HepG2 (cell line): ENCODE data around the gene TSGA10. TPM values are rescaled to one million over a fixed set of nuclear protein-coding genes. Genes with fewer than 3 reads are reported as not detected.

Source experiments
- EP300 ChIP-seq, 3 experiments: sonication (generic) in 1 of 3; formaldehyde crosslinking in 1 of 3; IDR thresholded peaks; 2 replicates each; pipeline versions ENCODE4 v1.5.1 to v1.6.1; 2011 to 2020; ENCODE audit warnings: low read depth in 2 of 3, low read length in 2 of 3, borderline replicate concordance in 1 of 3, improper control_type of control experiment in 1 of 3, mild to moderate bottlenecking in 1 of 3, missing genetic modification reagents in 1 of 3, moderate library complexity in 1 of 3
- ETV5 ChIP-seq: IDR thresholded peaks from 2 replicates; pipeline ENCODE4 v1.6.1; 2018; ENCODE audit warnings: missing biosample characterization, missing genetic modification reagents, inconsistent platforms, borderline replicate concordance
- FIP1L1 ChIP-seq: fragments of 200-400 bp; formaldehyde crosslinking; IDR thresholded peaks from 2 replicates; pipeline ENCODE4 v1.6.1; 2018; ENCODE audit warnings: low read depth, mild to moderate bottlenecking, low read length, moderate library complexity, borderline replicate concordance; ENCODE audit not compliant: insufficient read depth
- MXI1 ChIP-seq: IDR thresholded peaks from 3 replicates; pipeline ENCODE4 v1.6.1; 2012; ENCODE audit warnings: low read depth, low read length, inconsistent platforms, borderline replicate concordance
- ZBTB46 ChIP-seq: sonication (generic); formaldehyde crosslinking; IDR thresholded peaks from 2 replicates; pipeline ENCODE4 v1.4.0; 2020; ENCODE audit warnings: mild to moderate bottlenecking, missing genetic modification reagents, borderline replicate concordance
- ZNF275 ChIP-seq: sonication (generic); formaldehyde crosslinking; IDR thresholded peaks from 2 replicates; pipeline ENCODE4 v1.8.0; 2022; ENCODE audit warnings: missing genetic modification reagents, mild to moderate bottlenecking, inconsistent platforms, borderline replicate concordance
- ZNF589 ChIP-seq: sonication (generic); formaldehyde crosslinking; conservative IDR thresholded peaks from 2 replicates; pipeline ENCODE4 v1.8.0; 2022; ENCODE audit warnings: mild to moderate bottlenecking, moderate library complexity, missing genetic modification reagents
- ZNF605 ChIP-seq: sonication (generic); formaldehyde crosslinking; IDR thresholded peaks from 2 replicates; pipeline ENCODE4 v1.8.0; 2022; ENCODE audit warnings: mild to moderate bottlenecking, missing genetic modification reagents
- ZNF737 ChIP-seq: sonication (generic); formaldehyde crosslinking; IDR thresholded peaks from 2 replicates; pipeline ENCODE4 v1.5.0; 2020; ENCODE audit warnings: missing genetic modification reagents, mild to moderate bottlenecking, borderline replicate concordance
- ZNF746 ChIP-seq: sonication (generic); formaldehyde crosslinking; IDR thresholded peaks from 2 replicates; pipeline ENCODE4 v1.8.0; 2022; ENCODE audit warnings: mild to moderate bottlenecking, missing genetic modification reagents
- ZNF772 ChIP-seq: sonication (generic); formaldehyde crosslinking; IDR thresholded peaks from 2 replicates; pipeline ENCODE4 v1.5.0; 2020; ENCODE audit warnings: mild to moderate bottlenecking, missing genetic modification reagents
- ZNF776 ChIP-seq: sonication (generic); formaldehyde crosslinking; IDR thresholded peaks from 2 replicates; pipeline ENCODE4 v1.4.0; 2020; ENCODE audit warnings: mild to moderate bottlenecking, missing genetic modification reagents
- polyA plus RNA-seq, 8 experiments: library from polyadenylated mRNA; depleted of rRNA in 3 of 8; stranded (reverse) in 7 of 8; unstranded in 1 of 8; fragments of >200 nt; fragmentation: Illumina TruSeq in 4 of 8; extraction: Trizol in 4 of 8; gene quantifications; 2 replicates each; pipeline versions ENCODE4 v1.2.1 to v1.2.3, GENCODE V29; 2011 to 2016; ENCODE audit warnings: low read depth in 4 of 8, missing spikeins in 1 of 8, mixed read lengths in 1 of 8; ENCODE audit not compliant: insufficient read depth in 1 of 8
- total RNA-seq, 5 experiments: library from RNA; depleted of rRNA; stranded (reverse); fragments of >200 nt; fragmentation: Illumina TruSeq; extraction: Trizol; gene quantifications; 2 replicates each; pipeline ENCODE4 v1.2.3, GENCODE V29; 2016; ENCODE audit warnings: low read depth in 1 of 5
- TF ChIP-seq, protein P1 (sequence below): sonication (generic); formaldehyde crosslinking; IDR thresholded peaks from 2 replicates; pipeline ENCODE4 v1.9.0; 2021; ENCODE audit warnings: missing genetic modification reagents, borderline replicate concordance
- TF ChIP-seq, protein P2 (sequence below): sonication (generic); formaldehyde crosslinking; IDR thresholded peaks from 2 replicates; pipeline ENCODE4 v1.5.1; 2020; ENCODE audit warnings: missing genetic modification reagents, mild to moderate bottlenecking, borderline replicate concordance

TSGA10 gene
- total and polyA plus RNA-seq, 2 of the 13 experiments (the other 11 are each of a cell fraction or from before 2014, with no cell fraction given) = 4.7 to 13.1 TPM

GRCh38 chr2:99140860-99141109, 14.0 kb downstream of the TSGA10 start (continued):
- TF ChIP-seq ZNF776 (CRISPR knock-in tag) = peak; percentile 88
- TF ChIP-seq MXI1 = no peak; the same call in 2 of the 3 replicates
- TF ChIP-seq ETV5 = peak; percentile 65
- peak; percentile 92; the same call in 1 of the 2 replicates for TF ChIP-seq ZNF737 (CRISPR knock-in tag)
- TF ChIP-seq ZNF275 (CRISPR knock-in tag) = 0 out of 2 replicates have a peak, but pooled peaks have one; percentile 54
- TF ChIP-seq, protein P1, sequence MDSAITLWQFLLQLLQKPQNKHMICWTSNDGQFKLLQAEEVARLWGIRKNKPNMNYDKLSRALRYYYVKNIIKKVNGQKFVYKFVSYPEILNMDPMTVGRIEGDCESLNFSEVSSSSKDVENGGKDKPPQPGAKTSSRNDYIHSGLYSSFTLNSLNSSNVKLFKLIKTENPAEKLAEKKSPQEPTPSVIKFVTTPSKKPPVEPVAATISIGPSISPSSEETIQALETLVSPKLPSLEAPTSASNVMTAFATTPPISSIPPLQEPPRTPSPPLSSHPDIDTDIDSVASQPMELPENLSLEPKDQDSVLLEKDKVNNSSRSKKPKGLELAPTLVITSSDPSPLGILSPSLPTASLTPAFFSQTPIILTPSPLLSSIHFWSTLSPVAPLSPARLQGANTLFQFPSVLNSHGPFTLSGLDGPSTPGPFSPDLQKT (CRISPR knock-in tag) = 0 out of 2 replicates have a peak, but pooled peaks have one; percentile 78
- 0 out of 2 replicates have a peak, but pooled peaks have one; percentile 11 for TF ChIP-seq ZBTB46 (CRISPR knock-in tag)
- TF ChIP-seq, protein P2, sequence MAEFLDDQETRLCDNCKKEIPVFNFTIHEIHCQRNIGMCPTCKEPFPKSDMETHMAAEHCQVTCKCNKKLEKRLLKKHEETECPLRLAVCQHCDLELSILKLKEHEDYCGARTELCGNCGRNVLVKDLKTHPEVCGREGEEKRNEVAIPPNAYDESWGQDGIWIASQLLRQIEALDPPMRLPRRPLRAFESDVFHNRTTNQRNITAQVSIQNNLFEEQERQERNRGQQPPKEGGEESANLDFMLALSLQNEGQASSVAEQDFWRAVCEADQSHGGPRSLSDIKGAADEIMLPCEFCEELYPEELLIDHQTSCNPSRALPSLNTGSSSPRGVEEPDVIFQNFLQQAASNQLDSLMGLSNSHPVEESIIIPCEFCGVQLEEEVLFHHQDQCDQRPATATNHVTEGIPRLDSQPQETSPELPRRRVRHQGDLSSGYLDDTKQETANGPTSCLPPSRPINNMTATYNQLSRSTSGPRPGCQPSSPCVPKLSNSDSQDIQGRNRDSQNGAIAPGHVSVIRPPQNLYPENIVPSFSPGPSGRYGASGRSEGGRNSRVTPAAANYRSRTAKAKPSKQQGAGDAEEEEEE = peak; percentile 26
- TF ChIP-seq ZNF772 = peak; percentile 71
- TF ChIP-seq ZNF605 (CRISPR knock-in tag) = peak; percentile 80; the same call in 1 of the 2 replicates
- no peak for TF ChIP-seq FIP1L1
- TF ChIP-seq ZNF589 (CRISPR knock-in tag) = no peak
- no peak for TF ChIP-seq EP300 (IDR thresholded peaks at IDR 0.05; ENCODE audit: low read depth in 2 of 2, low read length in 2 of 2)
- no peak for TF ChIP-seq EP300 (CRISPR knock-in tag; IDR thresholded peaks at IDR 0.05; ENCODE audit: borderline replicate concordance)
- TF ChIP-seq ZNF746 (CRISPR knock-in tag) = 0 out of 2 replicates have a peak, but pooled peaks have one; percentile 52
